ENCODE measurements around the gene LDAF1.
"Not testable (repeated sequence)": the region's sequence is repeated elsewhere in the genome, so short reads cannot be mapped to it uniquely, and the experiment has no call there.

Gene LDAF1

DNA sequence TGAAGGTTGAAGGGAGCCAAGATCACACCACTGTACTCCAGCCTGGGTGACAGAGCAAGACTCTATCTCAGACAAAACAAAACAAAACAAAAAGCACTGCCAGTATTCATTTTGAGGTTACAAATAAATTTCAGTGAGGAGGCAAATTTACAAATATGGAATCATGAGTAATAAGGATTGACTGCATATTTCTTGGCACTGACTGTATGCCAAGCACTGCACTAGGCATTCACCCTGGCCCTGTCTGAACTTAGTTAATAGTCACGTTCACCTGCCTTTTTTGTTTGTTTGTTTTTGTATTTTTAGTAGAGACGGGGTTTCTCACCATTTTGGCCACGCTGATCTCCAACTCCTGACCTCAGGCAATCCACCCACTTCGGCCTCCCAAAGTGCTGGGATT lies 5.1 kb downstream of the LDAF1 start:
- no peak for DNase-seq

- no peak for DNase-seq
Measured at GRCh38 chr16:21164521-21165168, 6.2 kb downstream of the LDAF1 start.

DNA sequence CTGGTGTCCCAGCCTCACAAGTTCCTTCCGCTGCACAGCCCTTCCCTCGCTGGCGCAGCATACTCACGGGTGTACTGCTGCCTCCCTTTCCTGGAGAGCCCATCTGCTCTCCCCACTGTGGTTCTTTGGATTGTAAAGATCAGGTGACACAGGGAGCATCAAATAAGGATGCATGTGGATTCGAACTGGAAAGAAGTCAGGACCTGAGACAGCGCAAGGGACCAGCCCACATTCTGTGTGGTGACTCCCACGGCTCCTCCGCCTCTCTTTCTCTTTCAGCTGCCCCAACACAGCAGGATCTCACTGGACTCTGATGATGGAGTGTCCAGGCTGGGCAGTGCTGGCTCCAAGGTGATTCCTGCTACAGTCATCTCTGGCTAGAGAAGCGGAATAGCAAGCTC lies 8.1 kb downstream of the LDAF1 start:
- no peak for DNase-seq

- no peak for DNase-seq
Measured at GRCh38 chr16:21167360-21167759, 8.9 kb downstream of the LDAF1 start.

DNA sequence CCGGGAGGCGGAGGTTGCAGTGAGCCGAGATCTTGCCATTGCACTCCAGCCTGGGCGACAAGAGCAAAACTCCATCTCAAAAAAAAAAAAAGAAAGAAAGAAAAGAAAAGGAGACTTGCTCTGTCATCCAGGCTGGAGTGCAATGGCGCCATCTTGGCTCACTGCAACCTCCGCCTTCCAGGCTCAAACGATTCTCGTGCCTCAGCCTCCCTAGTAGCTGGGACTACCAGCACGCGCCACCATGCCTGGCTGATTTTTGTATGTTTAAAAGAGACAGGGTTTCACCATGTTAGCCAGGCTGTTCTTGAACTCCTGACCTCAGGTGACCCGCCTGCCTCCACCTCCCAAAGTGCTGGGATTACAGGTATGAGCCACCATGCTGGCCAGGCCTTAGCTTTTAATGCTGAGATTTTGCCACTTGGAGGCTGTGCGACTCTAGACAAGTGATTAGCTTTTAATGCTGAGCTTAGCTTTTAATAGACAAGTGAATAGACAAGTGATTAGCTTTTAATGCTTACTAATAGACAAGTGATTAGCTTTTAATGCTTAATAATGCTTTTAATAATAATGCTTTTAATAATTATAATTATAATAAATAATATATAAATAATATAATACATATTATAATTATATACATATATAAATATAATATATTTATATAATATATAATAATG lies 9.6 kb downstream of the LDAF1 start:
- DNase-seq: no peak

DNA sequence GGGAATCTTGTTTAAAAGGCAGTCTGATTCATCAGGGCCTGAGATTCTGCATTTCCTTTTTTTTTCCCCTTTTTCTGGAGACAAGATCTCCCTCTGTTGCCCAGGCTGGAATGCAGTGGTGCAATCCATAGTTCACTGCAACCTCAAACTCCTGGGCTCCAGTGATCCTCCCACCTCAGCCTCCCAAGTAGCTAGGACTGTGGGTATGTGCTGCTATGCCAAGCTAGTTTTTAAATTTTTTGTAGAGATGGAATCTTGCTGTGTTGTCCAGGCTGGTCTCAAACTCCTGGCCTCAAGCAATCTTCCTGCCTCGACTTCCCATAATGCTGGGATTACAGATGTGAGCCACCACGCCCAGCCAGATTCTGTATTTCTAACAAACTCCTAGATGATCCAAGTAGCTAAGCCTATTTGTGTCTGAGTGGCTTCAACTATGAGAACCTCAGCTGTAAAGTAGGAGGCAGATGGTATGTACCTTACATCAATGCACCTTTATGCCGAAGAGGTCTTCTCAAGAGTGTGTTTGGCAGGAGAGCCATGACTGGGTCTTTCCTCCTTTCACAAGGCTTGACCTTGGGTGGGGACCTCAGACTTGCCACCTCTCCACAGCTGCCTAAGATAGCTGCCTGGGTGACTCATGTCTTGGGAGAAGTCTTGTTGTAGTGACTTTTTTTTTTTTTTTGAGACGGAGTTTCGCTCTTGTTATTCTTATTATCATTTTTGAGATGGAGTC lies 10.9 kb downstream of the LDAF1 start:
- no peak for DNase-seq

DNA sequence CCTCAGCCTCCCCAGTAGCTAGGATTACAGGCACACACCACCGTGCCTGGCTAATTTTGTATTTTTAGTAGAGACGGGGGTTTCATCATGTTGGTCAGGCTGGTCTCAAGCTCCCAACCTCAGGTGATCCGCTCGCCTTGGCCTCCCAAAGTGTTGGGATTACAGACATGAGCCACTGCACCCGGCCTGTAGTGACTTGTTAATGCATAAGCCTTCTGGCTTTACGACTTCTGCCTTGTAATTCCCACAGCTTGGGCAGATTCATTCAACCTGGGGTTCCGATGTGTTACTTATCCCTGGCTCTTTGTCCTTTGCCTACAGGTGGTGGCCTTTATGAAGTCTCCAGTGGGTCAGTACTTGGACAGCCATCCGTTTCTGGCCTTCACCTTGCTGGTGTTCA lies 11.6 kb downstream of the LDAF1 start:
- not testable (repeated sequence) for DNase-seq

DNA sequence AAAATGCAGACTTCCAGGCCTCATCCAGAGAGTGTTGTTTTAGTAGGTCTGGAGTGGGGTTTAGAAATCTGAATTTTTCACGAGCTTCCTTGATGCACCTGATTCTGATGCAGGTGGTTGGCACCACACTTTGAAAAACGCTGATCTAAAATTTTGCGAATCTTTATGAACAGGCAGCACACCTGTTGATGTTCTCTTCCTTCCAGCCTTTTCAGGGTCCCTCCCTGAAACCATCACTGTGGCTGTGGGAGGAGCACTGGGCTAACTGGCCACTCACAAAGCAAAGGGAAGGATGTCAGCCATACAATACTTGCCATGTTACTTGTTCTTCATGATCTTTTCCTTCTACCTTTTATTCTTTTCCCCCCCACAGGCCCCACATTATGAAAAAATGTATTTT lies 14.2 kb downstream of the LDAF1 start:
- DNase-seq: no peak

DNA sequence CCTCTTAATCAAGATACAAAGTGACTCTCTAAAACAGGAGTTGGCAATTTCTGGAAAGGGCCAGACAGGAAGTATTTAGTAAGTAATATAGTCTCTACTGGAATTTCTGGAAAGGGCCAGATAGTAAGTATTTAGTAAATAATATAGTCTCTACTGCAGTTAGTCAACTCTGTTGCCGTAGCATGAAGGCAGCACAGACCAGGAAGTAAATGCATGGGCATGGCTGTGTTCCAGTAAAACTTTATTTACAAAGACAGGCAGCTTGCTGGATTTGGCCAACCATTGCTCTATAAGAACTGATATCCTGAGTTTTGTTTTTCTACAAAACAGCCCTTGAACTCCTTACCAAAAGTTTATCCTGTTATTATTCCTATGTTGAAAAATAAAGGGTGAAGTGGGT lies 16.9 kb downstream of the LDAF1 start:
- no peak for DNase-seq

DNA sequence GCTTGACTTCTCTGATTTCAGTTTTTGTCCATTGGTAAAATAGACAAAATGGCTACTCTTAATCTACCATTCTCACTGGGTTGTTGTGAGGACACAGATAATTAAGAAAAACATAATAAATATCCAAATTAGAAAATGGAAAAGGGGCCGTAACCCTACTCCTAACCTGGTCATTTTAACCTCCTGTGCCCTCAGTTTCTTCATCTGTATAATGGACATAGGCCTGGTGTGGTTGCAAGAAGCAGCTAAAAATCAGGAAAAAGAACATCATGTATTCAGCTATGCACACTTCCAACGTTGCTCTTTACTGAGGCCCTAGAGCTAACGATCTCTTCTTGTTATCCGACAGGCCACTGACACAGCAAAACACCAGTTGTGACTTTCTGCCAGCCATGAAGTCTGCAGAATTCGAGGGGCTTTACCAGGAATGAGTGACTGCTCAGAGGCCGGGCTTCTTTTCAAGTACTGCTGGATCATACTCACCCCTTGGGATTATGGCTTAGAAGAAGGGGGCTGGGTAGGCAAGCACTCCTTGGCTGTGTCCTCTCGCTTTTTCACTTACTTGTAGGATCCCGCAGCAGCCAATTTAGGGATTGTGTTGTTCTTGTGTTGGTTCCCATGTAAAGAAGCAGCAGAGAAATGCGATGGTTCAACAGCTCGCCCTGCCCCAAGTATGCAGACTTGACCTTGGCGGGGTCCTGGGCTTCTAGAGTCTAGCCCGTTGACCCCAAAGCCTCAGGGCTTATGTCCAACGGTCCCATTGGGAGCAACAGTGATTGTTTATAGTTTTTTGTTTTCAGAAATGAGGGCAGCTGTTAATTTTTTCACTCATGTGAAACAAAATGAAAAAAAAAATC lies 20.9 kb downstream of the LDAF1 start:
- no peak for DNase-seq

DNA sequence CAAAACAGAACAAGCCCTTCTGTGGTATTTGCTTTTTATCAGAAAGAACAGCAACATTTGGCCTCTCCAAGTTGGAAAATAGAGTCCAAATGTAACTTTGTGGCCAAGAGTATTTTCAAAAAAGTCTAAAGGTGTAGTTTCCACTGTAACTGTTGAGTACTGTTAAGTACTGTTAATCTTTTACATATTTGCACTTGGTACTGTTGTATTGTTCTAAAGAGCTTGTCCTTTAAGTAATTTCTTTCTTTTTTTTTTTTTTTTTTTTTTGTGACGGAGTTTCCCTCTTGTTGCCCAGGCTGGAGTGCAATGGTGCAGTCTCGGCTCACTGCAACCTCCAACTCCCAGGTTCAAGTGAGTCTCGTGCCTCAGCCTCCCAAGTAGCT lies 21.5 kb downstream of the LDAF1 start:
- no peak for DNase-seq

DNA sequence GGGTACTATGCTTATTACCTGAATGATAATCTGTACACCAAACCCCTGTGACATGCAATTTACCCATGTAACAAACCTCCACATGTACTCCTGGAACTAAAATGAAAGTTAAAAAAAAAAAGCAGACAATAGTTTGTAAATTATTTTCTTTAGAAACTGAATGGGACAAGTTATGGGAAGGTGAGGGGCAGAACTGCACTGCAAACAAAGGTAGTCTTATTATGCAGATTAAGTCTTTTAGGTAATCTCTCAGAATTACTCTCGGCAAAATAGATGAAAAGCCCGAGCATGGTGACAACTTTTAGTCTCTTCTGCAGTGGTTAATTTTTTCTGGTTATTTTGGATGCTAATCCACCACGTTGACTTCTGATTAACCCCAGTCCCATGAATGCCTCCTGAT lies 25.5 kb downstream of the LDAF1 start:
- no peak for DNase-seq

DNA sequence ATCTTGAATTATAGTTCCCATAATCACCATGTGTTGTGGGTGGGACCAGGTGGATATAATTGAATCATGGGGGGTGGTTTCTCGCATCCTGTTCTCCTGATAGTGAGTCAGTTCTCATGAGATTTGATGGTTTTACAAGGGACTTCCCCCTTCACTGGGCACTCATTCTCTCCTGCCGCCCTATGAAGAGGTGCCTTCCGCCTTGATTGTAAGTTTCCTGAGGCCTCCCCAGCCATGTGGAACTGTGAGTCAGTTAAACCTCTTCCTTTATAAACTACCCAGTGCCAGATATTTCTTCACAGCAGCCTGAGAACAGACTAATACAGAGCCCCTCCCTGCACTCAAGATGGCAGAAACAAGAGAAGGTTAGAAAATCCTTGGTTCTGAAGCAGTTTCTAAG lies 26.4 kb downstream of the LDAF1 start:
- no peak for DNase-seq

- no peak for DNase-seq
Measured at GRCh38 chr16:21185659-21186325, 27.3 kb downstream of the LDAF1 start.

DNA sequence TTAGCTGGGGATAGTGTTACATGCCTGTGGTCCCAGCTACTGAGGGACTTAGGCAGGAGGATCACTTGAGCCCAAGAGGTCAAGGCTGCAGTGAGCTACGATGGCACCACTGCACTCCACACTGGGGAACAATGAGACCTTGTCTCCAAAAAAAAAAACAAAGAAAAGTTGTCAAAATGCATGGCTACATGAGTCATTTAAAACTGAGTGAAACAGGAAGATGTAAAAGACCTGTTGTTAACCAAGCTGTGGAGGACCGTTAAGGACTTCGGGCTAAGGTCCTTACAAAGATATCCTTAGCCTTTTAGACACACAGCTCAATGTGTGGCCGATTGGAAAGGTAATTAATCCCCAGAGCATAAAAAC lies 27.8 kb downstream of the LDAF1 start:
- DNase-seq: no peak

- DNase-seq: no peak
Measured at GRCh38 chr16:21189311-21189710, 30.8 kb downstream of the LDAF1 start.

- DNase-seq: no peak
Measured at GRCh38 chr16:21190013-21190412, 31.5 kb downstream of the LDAF1 start.

GRCh38 chr16:21190599-21190998 lies 32.1 kb downstream of the LDAF1 start:
- no peak for DNase-seq

GRCh38 chr16:21192991-21193390 lies 34.5 kb downstream of the LDAF1 start:
- no peak for DNase-seq

DNA sequence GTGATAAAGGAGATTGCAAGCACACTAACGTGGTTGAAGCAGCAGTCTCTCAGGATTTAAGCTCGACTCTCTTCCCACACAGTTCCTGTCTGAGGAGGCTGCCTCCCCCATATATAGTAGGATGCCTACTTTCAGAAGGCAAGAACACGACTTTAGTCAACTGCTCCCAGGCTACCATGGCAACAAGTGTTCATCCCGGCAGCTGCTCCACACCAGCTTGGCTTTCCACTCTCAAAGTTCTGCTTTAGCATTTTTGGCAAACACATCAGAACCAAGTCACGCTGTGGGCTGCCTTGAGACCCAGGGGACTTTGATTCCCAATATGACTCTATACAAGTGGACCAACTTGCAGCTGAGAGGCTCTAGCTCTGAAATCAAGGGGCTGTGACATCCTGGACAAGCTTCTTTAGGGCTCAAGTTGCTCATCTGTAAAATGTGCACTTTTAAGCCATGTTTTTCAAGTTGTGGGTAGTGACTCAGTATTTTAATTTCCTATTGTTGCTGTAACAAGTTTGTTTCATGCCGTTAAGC lies 36.4 kb downstream of the LDAF1 start:
- DNase-seq: no peak

- DNase-seq: not testable (repeated sequence)
Measured at GRCh38 chr16:21195330-21195729, 36.9 kb downstream of the LDAF1 start.

DNA sequence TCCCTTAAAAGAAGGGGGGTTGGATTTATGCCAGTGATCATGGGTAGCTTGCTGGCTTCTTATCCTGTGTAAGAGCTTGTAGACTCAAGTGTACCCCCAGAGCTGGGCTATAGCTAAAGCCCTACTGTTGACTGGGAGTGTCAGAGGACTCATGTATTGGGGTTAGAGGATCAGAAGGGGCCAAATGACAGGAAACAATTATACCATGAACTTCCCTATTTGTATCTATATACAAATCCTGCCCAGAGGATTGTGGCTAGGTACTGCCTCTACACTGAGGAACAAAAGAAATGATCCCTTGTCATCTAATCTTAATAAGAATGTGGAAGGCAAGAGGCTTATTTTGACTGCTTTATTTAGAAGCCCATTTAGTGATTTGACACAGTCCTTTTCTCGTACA lies 38.6 kb downstream of the LDAF1 start:
- no peak for DNase-seq

DNA sequence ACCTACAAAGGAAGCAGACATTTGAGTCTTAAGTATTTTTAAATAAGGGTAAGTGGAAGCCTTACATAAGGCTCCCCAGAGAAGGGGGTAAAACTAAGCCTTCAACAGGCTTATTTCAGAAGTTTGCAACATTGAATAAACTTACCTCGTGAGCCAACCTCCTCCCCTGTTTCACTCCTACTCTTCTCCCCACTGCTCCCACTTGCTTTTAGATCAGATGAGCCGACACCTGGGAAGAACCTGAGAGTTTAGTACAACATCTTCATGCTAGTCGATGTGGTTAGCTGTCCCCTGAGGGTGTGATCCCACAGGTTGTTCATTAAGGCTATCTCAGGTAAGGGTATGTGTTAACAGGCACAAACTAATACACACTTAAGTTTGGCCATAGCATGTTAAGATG lies 39.1 kb downstream of the LDAF1 start:
- no peak for DNase-seq
